Heart right ventricle (tissue), 16 donors: ENCODE measurements around the gene ATP8B3. TPM values are rescaled to one million over a fixed set of nuclear protein-coding genes. Genes with fewer than 3 reads are reported as not detected.

ENCODE experiments used
- ATAC-seq, 8 donors: fragments of 200-7000 bp; cut with Tn5 transposase; one replicate each; pipeline ENCODE4 v1.9.1; 2020; ENCODE audit warnings: mild to moderate bottlenecking in 8 of 8, moderate library complexity in 8 of 8, moderate number of reproducible peaks in 1 of 8
- DNase-seq, 2 donors: peaks; one replicate each; pipeline ENCODE4 v3.0.0-alpha.2; 2020
- H3K27ac ChIP-seq, 10 donors: fragments of 200-600 bp; sonication (generic) in 2 of 10; one replicate each; pipeline versions ENCODE4 v1.5.0 to v1.8.0; 2020 to 2022; ENCODE audit warnings: mild to moderate bottlenecking in 3 of 10
- H3K27me3 ChIP-seq, 7 donors: fragments of 200-600 bp; one replicate each; pipeline ENCODE4 v1.8.0; 2021 to 2022; ENCODE audit warnings: mild to moderate bottlenecking in 2 of 7
- H3K36me3 ChIP-seq, 9 donors: fragments of 200-600 bp; sonication (generic) in 1 of 9; one replicate each; pipeline versions ENCODE4 v1.5.0 to v1.8.0; 2020 to 2022; ENCODE audit warnings: mild to moderate bottlenecking in 2 of 9
- H3K4me1 ChIP-seq, 9 donors: fragments of 200-600 bp; sonication (generic) in 1 of 9; one replicate each; pipeline versions ENCODE4 v1.5.0 to v1.8.0; 2020 to 2022; ENCODE audit warnings: mild to moderate bottlenecking in 4 of 9
- H3K4me3 ChIP-seq, 10 donors: fragments of 200-600 bp; sonication (generic) in 2 of 10; one replicate each; pipeline versions ENCODE4 v1.5.0 to v1.8.0; 2020 to 2022; ENCODE audit warnings: mild to moderate bottlenecking in 7 of 10, moderate library complexity in 2 of 10
- H3K9me3 ChIP-seq, 11 donors: fragments of 200-600 bp in 10 of 11; sonication (generic) in 2 of 11; one replicate each; pipeline versions ENCODE4 v1.5.0 to v1.8.0; 2013 to 2022; ENCODE audit warnings: mild to moderate bottlenecking in 2 of 11, control low read depth in 1 of 11, moderate library complexity in 1 of 11
- CTCF ChIP-seq, 9 donors: fragments of 200-600 bp; sonication (generic) in 2 of 9; IDR thresholded peaks; one replicate each; pipeline versions ENCODE4 v1.5.0 to v1.8.0; 2021 to 2022; ENCODE audit warnings: antibody characterized with exemption in 9 of 9, mild to moderate bottlenecking in 5 of 9, moderate library complexity in 1 of 9
- WGBS, 2 donors: extraction: QIAGEN DNeasy Blood & Tissue Kit; methylation state at CpG; one replicate each; pipeline ENCODE4 v1.1.7; 2013; ENCODE audit warnings: inconsistent platforms in 1 of 2; 5-methylcytosine and 5-hydroxymethylcytosine counted together
- intact Hi-C, 10 donors: fragments of 100-400 bp; cut with DNase I; formaldehyde crosslinking; loops; one replicate each; pipeline versions ENCODE4 v1.11.1 to v1.14.2; 2022
- polyA plus RNA-seq, 2 donors: library from polyadenylated mRNA; stranded (reverse); fragments of 200-250 nt; gene quantifications; one replicate each; pipeline ENCODE4 v1.2.3, GENCODE V29; 2013
- total RNA-seq, 10 donors: library from RNA; stranded (reverse); fragmentation: NEBNext Ultra II Directional in 3 of 10; extraction: Animal tissue kit (Norgen Biotek cat#: 25700) in 3 of 10; gene quantifications; one replicate each; pipeline versions ENCODE4 v1.2.1 to v1.2.4, GENCODE V29; 2021 to 2023
- donor health status: Arrhythmogenic right ventricular cardiomyopathy.
- donor health status: ischemic (EF 13 %, LVEDD 7.1; RV severe dilation, severe dysfunction).
- donor health status: healthy with polysubstance abuse.
- donor health status: DM: no; HTN: yes; CAD: no.
- donor health status: DM: no; HTN: no; CAD: no.
- donor health status: ischemic (EF 25% LVEDD 6.9; RV normal size, moderate dysfunction).
- donor health status: ischemic (EF 25% LVEDD 5.7; RV mildly dilated, moderate dysfunction).
- donor health status: healthy.
- donor health status: DM: yes; HTN: yes; CAD: no.
- donor health status: Ischemic cardiomyopathy.
- donor health status: ischemic (EF 35%, LVEDD 5.7; RV mildly dilated, moderate dysfunction).
- donor health status: nonischemic (EF 11% LVEDD 7.7; RV severe dilation, severe dysfunction).
- donor health status: DM: yes; HTN: yes; CAD: no.
- donor health status: PGD.
- donor health status: ischemic (EF 29% LVEDD 5.4; RV normal size, mild dysfunction).
- donor health status: nonischemic (EF 23%, LVEDD 6.1; RV moderate dilation, normal function).

The ATP8B3 gene
- total and polyA plus RNA-seq, 12 donors: 0.13 to 3.4 (median 0.52) TPM

GRCh38 chr19:1780272-1780958 lies 31.7 kb downstream of the ATP8B3 start:
- intact Hi-C loops: no loop called here

GRCh38 chr19:1779574-1779973 lies 32.5 kb downstream of the ATP8B3 start:
- Histone ChIP-seq H3K4me1 (peaks cover 0 to 9% (median 6%) of the 10 kb centered on the region in 9 donors), H3K27ac (no peak overlapping the region), H3K9me3 (peaks cover 0 to 20% (median 7%) of the 10 kb centered on the region in 11 donors), H3K36me3 (no peaks in the 10 kb centered on the region), H3K4me3 (no peak overlapping the region), H3K27me3 (peaks cover 18 to 99% (median 94%) of the 10 kb centered on the region in 7 donors)
- DNase-seq (no peak), ATAC-seq (no peak)
- intact Hi-C loops: no loop called here
- 31 to 35% methylated on average over 16 of the region's 16 CpGs for WGBS, 2 donors
- no peak for TF ChIP-seq CTCF (IDR thresholded peaks at IDR 0.05)

More at GRCh38 chr19:1780272-1780958, 31.7 kb downstream of the ATP8B3 start:
- H3K4me1 ChIP-seq: peaks cover 0 to 9% (median 6%) of the 10 kb centered on the region in 9 donors
- H3K36me3 ChIP-seq: no peaks in the 10 kb centered on the region
- ATAC-seq (no peak), DNase-seq (no peak)
- WGBS, 2 donors: 33 to 40% methylated on average over 14 of the region's 14 CpGs
- H3K9me3 ChIP-seq: peaks cover 0 to 14% (median 7%) of the 10 kb centered on the region in 11 donors
- H3K27ac ChIP-seq: no peak overlapping the region
- no peak for TF ChIP-seq CTCF (IDR thresholded peaks at IDR 0.05)
- no peak overlapping the region for H3K4me3 ChIP-seq
- peaks cover 11 to 98% (median 93%) of the 10 kb centered on the region in 7 donors for H3K27me3 ChIP-seq

DNA sequence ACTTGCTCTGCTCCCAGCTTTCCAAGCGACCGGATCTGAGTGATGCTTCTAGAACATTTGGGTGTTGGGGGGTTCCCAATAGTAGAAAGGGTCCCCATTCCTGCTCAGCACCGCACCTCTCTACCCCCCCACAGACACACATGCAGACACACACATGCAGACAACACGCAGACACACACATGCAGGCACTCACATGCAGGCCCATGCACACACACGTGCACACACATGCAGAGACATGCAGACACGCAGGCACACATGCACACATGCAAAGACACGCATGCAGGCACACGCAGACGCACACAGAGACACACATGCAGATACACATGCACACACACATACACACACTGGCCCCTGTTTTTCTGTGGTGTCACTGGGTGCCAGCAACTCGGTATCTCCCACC lies 34.9 kb downstream of the ATP8B3 start:
- Histone ChIP-seq H3K27me3 (peaks cover 18 to 97% (median 96%) of the 10 kb centered on the region in 7 donors), H3K4me1 (peaks cover 0 to 9% (median 6%) of the 10 kb centered on the region in 9 donors)
- ATAC-seq: no peak

GRCh38 chr19:1776606-1777147 lies 35.4 kb downstream of the ATP8B3 start:
- ATAC-seq (no peak), DNase-seq (no peak)
- peaks cover 18 to 97% (median 96%) of the 10 kb centered on the region in 7 donors for H3K27me3 ChIP-seq
- no peak for TF ChIP-seq CTCF (IDR thresholded peaks at IDR 0.05)
- no peak overlapping the region for H3K27ac ChIP-seq
- H3K4me1 ChIP-seq: peaks cover 0 to 9% (median 6%) of the 10 kb centered on the region in 9 donors
- WGBS, 2 donors: 3 to 5% methylated on average over 23 of the region's 23 CpGs
- peaks cover 0 to 14% (median 4%) of the 10 kb centered on the region in 11 donors for H3K9me3 ChIP-seq
- H3K36me3 ChIP-seq: no peaks in the 10 kb centered on the region
- intact Hi-C loops: no loop called here
- no peak overlapping the region for H3K4me3 ChIP-seq

More for the DNA sequence above, 34.9 kb downstream of the ATP8B3 start:
- intact Hi-C loops: no loop called here
- H3K36me3 ChIP-seq: no peaks in the 10 kb centered on the region
- H3K4me3 ChIP-seq: no peak overlapping the region
- 56 to 61% methylated on average over 10 of the region's 10 CpGs for WGBS, 2 donors
- peaks cover 0 to 17% (median 7%) of the 10 kb centered on the region in 11 donors for H3K9me3 ChIP-seq
- no peak overlapping the region for H3K27ac ChIP-seq
- TF ChIP-seq CTCF (IDR thresholded peaks at IDR 0.05): no peak
- DNase-seq: no peak
